IMR-90 (cell line): ENCODE results near the gene SNX11. TPM values are rescaled to one million over a fixed set of nuclear protein-coding genes. Genes with fewer than 3 reads are reported as not detected.

ENCODE experiments used
- CEBPB ChIP-seq: IDR thresholded peaks from 2 replicates; pipeline ENCODE4 v1.6.1; 2012; ENCODE audit warnings: low read depth, low read length, improper control_type of control experiment
- ELK1 ChIP-seq: fragments of 150-350 bp; IDR thresholded peaks from 2 replicates; pipeline ENCODE4 v1.6.1; 2016; ENCODE audit warnings: low read depth, mild to moderate bottlenecking, low read length, moderate library complexity, borderline replicate concordance
- MAZ ChIP-seq: IDR thresholded peaks from 2 replicates; pipeline ENCODE4 v1.6.1; 2012; ENCODE audit warnings: low read depth, mild to moderate bottlenecking, low read length, improper control_type of control experiment, moderate library complexity, borderline replicate concordance
- POLR2A ChIP-seq: IDR thresholded peaks from 2 replicates; pipeline ENCODE4 v1.6.1; 2012; ENCODE audit warnings: mild to moderate bottlenecking, low read depth, low read length
- polyA plus RNA-seq, 3 experiments: library from polyadenylated mRNA; depleted of rRNA; stranded (reverse); fragments of >200 nt; gene quantifications; 2 replicates each; pipeline ENCODE4 v1.2.3, GENCODE V29; 2012; ENCODE audit warnings: low replicate concordance in 1 of 3
- total RNA-seq: library from RNA; depleted of rRNA; stranded (reverse); fragments of >200 nt; gene quantifications from 2 replicates; pipeline ENCODE4 v1.2.3, GENCODE V29; 2012

SNX11 gene
- total and polyA plus RNA-seq, 2 of the 4 experiments (the other 2 are of a cell fraction) = 14.7 to 16.9 TPM

GRCh38 chr17:48107137-48108055 is at the start of gene SNX11 (continued):
- peak; percentile 48; the same call in 1 of the 2 replicates for TF ChIP-seq MAZ
- no peak for TF ChIP-seq CEBPB
- peak; percentile 58 for TF ChIP-seq POLR2A
- TF ChIP-seq ELK1 = no peak
